HEK293 (cell line): Measurements from ENCODE around the gene EIF2B2.

Experiments used
- CTCF ChIA-PET: fragments of 350-600 bp; formaldehyde crosslinking; extraction: SDS; loops from one replicate; lab custom pipeline; 2021; ENCODE audit warnings: antibody characterized with exemption; lab: Yijun Ruan, JAX
- POLR2A ChIA-PET: fragments of 300-600 bp; formaldehyde crosslinking; extraction: SDS; loops from one replicate; lab custom pipeline; 2020; ENCODE audit warnings: antibody characterized with exemption, inconsistent platforms; lab: Yijun Ruan, JAX
- H3K27ac ChIP-seq: fragments of 200-500 bp; sonication (Bioruptor generic); 2 replicates; pipeline ENCODE4 v1.5.1; 2014; ENCODE audit warnings: low read depth, low read length, control low read depth, inconsistent platforms; ENCODE audit errors: extremely low read depth
- H3K36me3 ChIP-seq, 2 experiments: fragments of 200-500 bp in 1 of 2; sonication (Bioruptor generic) in 1 of 2; 1 replicate in 1 of 2; 2 replicates in 1 of 2; pipeline ENCODE4 v1.5.1; 2014 to 2017; ENCODE audit warnings: inconsistent platforms in 2 of 2, low read length in 2 of 2; ENCODE audit not compliant: control insufficient read depth in 2 of 2, insufficient read depth in 1 of 2
- H3K4me1 ChIP-seq: fragments of 200-500 bp; sonication (Bioruptor generic); 2 replicates; pipeline ENCODE4 v1.5.1; 2014; ENCODE audit warnings: mild to moderate bottlenecking, low read length, inconsistent platforms; ENCODE audit not compliant: control insufficient read depth, insufficient read depth
- H3K4me3 ChIP-seq: 2 replicates; pipeline ENCODE4 v1.5.1; 2011; ENCODE audit warnings: low read depth, mild to moderate bottlenecking, control low read depth, low read length, moderate library complexity
- H3K9me3 ChIP-seq: fragments of 200-500 bp; sonication (Bioruptor generic); 2 replicates; pipeline ENCODE4 v1.5.1; 2014; ENCODE audit warnings: low read depth, low read length, inconsistent platforms; ENCODE audit not compliant: control insufficient read depth, insufficient read depth
- ATF2 ChIP-seq: fragments of 450-650 bp; formaldehyde crosslinking; IDR thresholded peaks from 2 replicates; pipeline ENCODE4 v1.5.1; 2016; ENCODE audit warnings: missing biosample characterization, missing genetic modification characterization, low read depth
- GFI1B ChIP-seq: fragments of 450-650 bp; formaldehyde crosslinking; IDR thresholded peaks from 2 replicates; pipeline ENCODE4 v1.5.1; 2016; ENCODE audit warnings: missing biosample characterization, missing genetic modification characterization
- HIC1 ChIP-seq: fragments of 450-650 bp; formaldehyde crosslinking; IDR thresholded peaks from 2 replicates; pipeline ENCODE4 v1.5.1; 2016; ENCODE audit warnings: missing biosample characterization, missing genetic modification characterization
- KLF17 ChIP-seq: fragments of 450-650 bp; formaldehyde crosslinking; IDR thresholded peaks from 2 replicates; pipeline ENCODE4 v1.5.1; 2016; ENCODE audit warnings: missing biosample characterization, missing genetic modification characterization
- MEIS1 ChIP-seq: sonication (generic); formaldehyde crosslinking; IDR thresholded peaks from 2 replicates; pipeline ENCODE4 v1.8.1; 2022; ENCODE audit warnings: missing genetic modification reagents, mild to moderate bottlenecking, borderline replicate concordance
- MZF1 ChIP-seq: fragments of 450-650 bp; formaldehyde crosslinking; IDR thresholded peaks from 2 replicates; pipeline ENCODE4 v1.5.1; 2017; ENCODE audit warnings: missing biosample characterization, missing genetic modification characterization, borderline replicate concordance
- PRDM2 ChIP-seq: fragments of 450-650 bp; formaldehyde crosslinking; IDR thresholded peaks from 2 replicates; pipeline ENCODE4 v1.5.1; 2016; ENCODE audit warnings: missing biosample characterization, missing genetic modification characterization, borderline replicate concordance
- SCRT1 ChIP-seq: fragments of 450-650 bp; formaldehyde crosslinking; IDR thresholded peaks from 2 replicates; pipeline ENCODE4 v1.5.1; 2016; ENCODE audit warnings: missing biosample characterization, missing genetic modification characterization, borderline replicate concordance
- ZBTB44 ChIP-seq: fragments of 450-650 bp; IDR thresholded peaks from 2 replicates; pipeline ENCODE4 v1.5.1; 2018; ENCODE audit warnings: missing biosample characterization, mild to moderate bottlenecking, missing genetic modification characterization
- ZNF169 ChIP-seq: fragments of 450-650 bp; formaldehyde crosslinking; IDR thresholded peaks from 2 replicates; pipeline ENCODE4 v1.5.1; 2016; ENCODE audit warnings: missing biosample characterization, missing genetic modification characterization
- ZNF394 ChIP-seq: fragments of 450-650 bp; formaldehyde crosslinking; IDR thresholded peaks from 2 replicates; pipeline ENCODE4 v1.5.1; 2016; ENCODE audit warnings: missing biosample characterization, missing genetic modification characterization, mild to moderate bottlenecking, moderate library complexity, borderline replicate concordance
- ZNF433 ChIP-seq: fragments of 450-650 bp; formaldehyde crosslinking; IDR thresholded peaks from 2 replicates; pipeline ENCODE4 v1.5.1; 2016; ENCODE audit warnings: missing biosample characterization, missing genetic modification characterization, low read depth
- ZNF530 ChIP-seq: fragments of 450-650 bp; formaldehyde crosslinking; IDR thresholded peaks from 2 replicates; pipeline ENCODE4 v1.5.1; 2016; ENCODE audit warnings: low read depth, missing biosample characterization, missing genetic modification characterization
- ZNF544 ChIP-seq: fragments of 450-650 bp; formaldehyde crosslinking; IDR thresholded peaks from 2 replicates; pipeline ENCODE4 v1.5.0; 2017; ENCODE audit warnings: missing biosample characterization, missing genetic modification characterization
- ZNF549 ChIP-seq: fragments of 450-650 bp; IDR thresholded peaks from 2 replicates; pipeline ENCODE4 v1.5.1; 2018; ENCODE audit warnings: missing biosample characterization, missing genetic modification characterization, mild to moderate bottlenecking, inconsistent platforms, moderate library complexity
- ZNF580 ChIP-seq: fragments of 450-650 bp; formaldehyde crosslinking; IDR thresholded peaks from 2 replicates; pipeline ENCODE4 v1.5.1; 2016; ENCODE audit warnings: missing biosample characterization, missing genetic modification characterization
- ZNF692 ChIP-seq: fragments of 450-650 bp; formaldehyde crosslinking; IDR thresholded peaks from 2 replicates; pipeline ENCODE4 v1.5.1; 2016; ENCODE audit warnings: missing biosample characterization, missing genetic modification characterization
- ZNF76 ChIP-seq: fragments of 450-650 bp; formaldehyde crosslinking; IDR thresholded peaks from 2 replicates; pipeline ENCODE4; 2016; ENCODE audit warnings: low read depth, missing biosample characterization, missing genetic modification characterization, borderline replicate concordance
- ZNF768 ChIP-seq: fragments of 450-650 bp; formaldehyde crosslinking; IDR thresholded peaks from 2 replicates; pipeline ENCODE4 v1.5.1; 2018; ENCODE audit warnings: missing biosample characterization, mild to moderate bottlenecking, missing genetic modification characterization
- ZNF776 ChIP-seq: fragments of 450-650 bp; formaldehyde crosslinking; IDR thresholded peaks from 2 replicates; pipeline ENCODE4 v1.5.0; 2017; ENCODE audit warnings: missing biosample characterization, missing genetic modification characterization, borderline replicate concordance
- ZSCAN5A ChIP-seq: fragments of 450-650 bp; formaldehyde crosslinking; IDR thresholded peaks from 2 replicates; pipeline ENCODE4 v1.5.1; 2016; ENCODE audit warnings: missing biosample characterization, missing genetic modification characterization

EIF2B2 gene

GRCh38 chr14:75015496-75015895 is 12.8 kb downstream of the EIF2B2 start (continued):
- TF ChIP-seq PRDM2 (tag by site-specific recombination): no peak
- no peak for TF ChIP-seq SCRT1 (tag by site-specific recombination)
- TF ChIP-seq GFI1B (tag by site-specific recombination): no peak
- TF ChIP-seq ZNF394 (tag by site-specific recombination): no peak
- TF ChIP-seq ZNF776 (tag by site-specific recombination): no peak
- no peak for TF ChIP-seq ZNF768 (tag by site-specific recombination)
- no peak for TF ChIP-seq ZSCAN5A (tag by site-specific recombination)
- TF ChIP-seq ZNF433: no peak
- no peak for TF ChIP-seq KLF17
- no peak for TF ChIP-seq ZNF76 (tag by site-specific recombination)
- TF ChIP-seq ZNF169: no peak
- no peak for TF ChIP-seq ZNF530
- TF ChIP-seq ZNF692 (tag by site-specific recombination): no peak
- TF ChIP-seq MEIS1 (CRISPR knock-in tag): no peak

- Histone ChIP-seq H3K36me3 (peaks cover 59 to 66% of the 10 kb centered on the region in 2 experiments), H3K27ac (no peak overlapping the region), H3K4me3 (no peak overlapping the region)
- TF ChIP-seq ZBTB44 (no peak), ATF2 (tag by site-specific recombination) (no peak), ZNF580 (tag by site-specific recombination) (no peak), HIC1 (tag by site-specific recombination) (no peak), MZF1 (no peak), ZNF549 (no peak), ZNF544 (no peak)
- TF ChIP-seq, all 188 proteins: peak for 0
- H3K4me1 ChIP-seq: no peaks in the 10 kb centered on the region
- ChIA-PET CTCF (interaction anchor here (0.9 to 1.0 kb wide), 3 partner anchors 9 to 70 kb away, joined by 3 to 4 read pairs (median 3); no protein-coding TSS in a partner anchor), POLR2A (no interaction called here)
- H3K9me3 ChIP-seq: no peaks in the 10 kb centered on the region
Measured at GRCh38 chr14:75016815-75017214, 14.1 kb downstream of the EIF2B2 start.
